HG03139 (cell line): Measurements from ENCODE around the gene RPP25L.

Source experiments
- ATAC-seq: cut with Tn5 transposase; IDR thresholded peaks from one replicate; pipeline ENCODE4 v1.9.1; 2021; ENCODE audit not compliant: unreplicated experiment

RPP25L gene

DNA sequence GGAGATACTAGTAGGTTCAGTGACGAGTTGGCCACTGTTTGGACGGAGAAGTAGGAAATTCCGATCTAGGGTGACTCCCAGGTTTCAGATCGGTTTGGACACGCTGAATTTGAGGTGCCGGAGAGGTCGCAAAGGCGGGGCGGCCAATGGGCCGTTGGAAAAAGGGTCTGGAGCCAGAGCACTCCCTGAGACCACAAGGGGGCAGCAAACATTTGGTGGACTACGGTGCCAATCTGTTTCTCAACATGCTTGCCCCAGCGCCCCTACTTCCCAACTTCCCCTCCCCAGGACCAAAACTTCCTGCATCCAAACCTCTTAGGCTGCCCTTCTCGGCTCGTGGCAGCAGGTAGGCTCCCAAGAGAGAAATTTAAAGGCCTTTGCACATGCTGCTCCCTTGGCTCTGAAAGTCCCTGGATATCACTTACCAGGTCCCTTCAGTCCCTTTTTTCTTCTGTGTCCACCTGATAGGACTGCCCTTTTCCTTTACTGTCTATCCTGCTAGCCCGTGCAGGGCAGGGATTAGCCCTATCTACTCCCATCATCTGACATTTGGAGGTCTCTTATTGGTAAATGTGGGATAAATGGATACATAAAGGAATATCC, 992 bp upstream of the RPP25L start:
- ATAC-seq: no peak

DNA sequence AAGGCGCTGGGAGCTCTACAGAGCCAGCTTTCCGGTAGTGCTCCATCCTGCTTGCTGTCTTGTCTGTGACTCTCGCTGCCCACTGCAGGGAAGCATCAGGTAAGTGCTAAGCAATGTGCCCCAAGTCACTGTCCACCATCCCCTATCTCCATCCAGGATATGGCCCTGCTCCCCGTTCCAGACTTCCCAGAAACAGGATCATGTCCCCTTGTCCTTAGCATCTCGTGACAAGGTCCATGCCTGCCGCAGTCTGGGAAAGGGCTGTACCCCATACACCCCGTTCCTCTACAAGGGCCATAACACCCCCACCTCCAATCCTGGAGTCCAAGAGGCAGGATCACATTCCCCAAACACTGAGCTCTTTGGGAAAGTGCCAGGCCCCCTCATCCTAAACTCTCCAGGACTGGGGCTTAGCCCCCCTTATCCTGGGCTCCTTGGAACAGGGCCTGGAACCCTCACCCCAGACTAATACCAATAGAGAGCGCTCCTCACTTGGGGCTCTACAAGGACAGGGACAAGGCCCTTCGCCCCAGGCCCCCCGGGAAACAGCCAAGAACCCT, 566 bp downstream of the RPP25L start:
- ATAC-seq: no peak

GRCh38 chr9:34610434-34611206, 1.3 kb downstream of the RPP25L start:
- no peak for ATAC-seq

- no peak for ATAC-seq
Measured at GRCh38 chr9:34607331-34607730, 4.6 kb downstream of the RPP25L start.

DNA sequence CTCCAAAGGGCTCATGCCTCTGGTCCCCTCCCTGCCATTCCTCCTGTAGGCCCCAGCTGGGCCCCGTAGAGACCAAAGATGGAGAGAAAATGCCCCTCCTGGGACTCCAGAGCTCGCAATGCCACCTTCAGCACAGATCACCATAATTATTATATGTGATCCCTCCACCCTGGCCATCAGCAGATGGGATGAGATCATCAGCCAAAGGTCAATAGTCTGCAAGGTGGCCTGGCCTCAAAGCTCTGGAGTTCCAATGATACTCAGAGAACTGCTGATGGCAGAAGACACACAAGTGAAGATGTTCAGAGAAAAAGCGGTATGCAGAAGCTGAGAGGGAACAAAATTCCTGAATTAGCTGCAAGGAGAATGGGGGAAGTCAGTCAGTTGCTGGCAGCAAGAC, 5.0 kb downstream of the RPP25L start:
- ATAC-seq: no peak

DNA sequence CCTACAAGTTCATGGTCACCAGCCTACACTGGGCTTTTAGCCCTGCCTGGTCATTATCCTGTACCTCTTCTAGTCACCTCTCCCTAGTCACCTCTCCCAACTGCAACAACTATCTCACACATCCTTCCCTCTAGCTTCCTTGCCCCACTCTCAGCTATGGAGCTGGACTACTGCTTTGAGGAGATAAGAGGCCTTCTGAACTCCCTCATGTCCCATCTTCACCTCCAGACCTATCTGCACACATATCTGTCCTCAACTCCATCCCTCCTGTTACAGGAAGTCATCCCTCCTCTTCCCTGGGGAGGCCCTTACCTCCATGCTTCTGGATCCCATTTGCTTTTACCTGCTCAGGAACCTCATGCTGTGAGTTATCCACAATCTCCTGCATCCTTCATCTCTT, 5.7 kb downstream of the RPP25L start:
- ATAC-seq: no peak

GRCh38 chr9:34603610-34604231, 8.2 kb downstream of the RPP25L start:
- no peak for ATAC-seq

DNA sequence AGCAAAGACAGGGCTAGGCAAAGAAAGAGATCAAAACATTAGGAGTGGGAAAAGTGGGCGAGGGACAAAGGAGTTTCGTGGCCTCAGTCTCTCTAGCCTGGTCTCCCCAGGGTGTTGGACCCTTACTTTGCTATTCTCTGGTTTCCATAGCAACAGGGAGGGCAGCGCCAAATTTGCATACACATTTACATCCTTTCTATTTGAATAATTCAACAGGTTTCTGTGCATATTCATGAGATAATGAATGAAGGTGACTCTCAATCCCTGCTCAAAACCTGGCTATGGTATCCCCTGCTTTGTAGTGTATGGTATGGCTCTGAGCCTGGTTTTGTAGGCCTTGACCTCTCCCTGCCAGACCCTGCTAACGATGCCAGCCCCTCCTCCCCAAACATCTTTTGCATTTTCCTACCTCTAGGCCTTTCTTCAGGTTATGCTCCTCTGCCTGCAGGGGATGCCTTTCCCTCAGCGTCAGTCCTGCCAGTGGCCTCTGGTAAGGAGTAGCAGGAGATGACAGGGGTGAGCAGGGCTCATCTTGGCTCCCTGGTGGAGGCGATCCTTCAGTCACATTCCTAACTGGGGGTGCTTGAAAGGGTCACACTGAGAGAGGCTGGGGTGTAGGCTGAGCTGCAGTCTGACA, 9.8 kb downstream of the RPP25L start:
- ATAC-seq: no peak

DNA sequence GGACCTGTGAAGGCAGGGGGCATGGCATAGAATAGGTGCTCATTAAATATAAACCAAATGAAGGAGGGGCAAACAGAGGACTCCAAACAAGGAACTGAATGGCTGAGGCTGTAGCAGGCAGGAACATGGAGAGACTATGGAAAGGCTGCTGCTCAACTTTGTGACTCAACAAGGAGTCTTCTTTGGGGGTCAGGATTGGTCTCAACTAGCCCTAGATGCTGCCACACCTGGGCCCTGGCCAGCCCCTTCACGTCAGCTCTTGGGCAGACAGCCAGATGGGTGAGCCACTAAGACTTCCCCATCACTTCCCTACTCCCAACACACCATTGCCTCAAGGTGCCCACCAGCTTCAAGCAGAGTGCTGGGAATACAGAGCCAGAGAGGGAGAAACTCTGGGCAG, 11.0 kb downstream of the RPP25L start:
- ATAC-seq: no peak

DNA sequence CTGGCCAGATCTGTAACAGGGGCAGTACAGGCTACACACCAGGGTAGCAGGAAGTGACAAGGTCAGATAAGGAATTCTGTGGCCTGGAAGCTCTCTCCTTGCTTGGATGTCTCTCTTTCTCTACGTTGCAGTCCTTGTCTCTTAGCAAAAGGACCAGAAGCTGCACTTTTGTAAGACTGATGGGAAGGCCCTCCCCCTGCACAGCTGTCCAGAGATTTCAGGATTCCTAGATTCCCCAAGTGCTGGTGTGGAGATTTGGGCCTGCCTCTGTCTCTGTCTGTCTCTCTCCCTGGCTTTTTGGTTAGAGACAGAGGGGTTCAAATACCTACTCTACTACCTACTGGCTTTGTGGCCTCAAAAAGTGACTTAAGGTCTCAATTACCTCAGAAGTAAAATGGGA, 12.4 kb downstream of the RPP25L start:
- no peak for ATAC-seq

- ATAC-seq: no peak
Measured at GRCh38 chr9:34594177-34594576, 17.7 kb downstream of the RPP25L start.

- ATAC-seq: no peak
Measured at GRCh38 chr9:34592895-34593601, 18.8 kb downstream of the RPP25L start.

DNA sequence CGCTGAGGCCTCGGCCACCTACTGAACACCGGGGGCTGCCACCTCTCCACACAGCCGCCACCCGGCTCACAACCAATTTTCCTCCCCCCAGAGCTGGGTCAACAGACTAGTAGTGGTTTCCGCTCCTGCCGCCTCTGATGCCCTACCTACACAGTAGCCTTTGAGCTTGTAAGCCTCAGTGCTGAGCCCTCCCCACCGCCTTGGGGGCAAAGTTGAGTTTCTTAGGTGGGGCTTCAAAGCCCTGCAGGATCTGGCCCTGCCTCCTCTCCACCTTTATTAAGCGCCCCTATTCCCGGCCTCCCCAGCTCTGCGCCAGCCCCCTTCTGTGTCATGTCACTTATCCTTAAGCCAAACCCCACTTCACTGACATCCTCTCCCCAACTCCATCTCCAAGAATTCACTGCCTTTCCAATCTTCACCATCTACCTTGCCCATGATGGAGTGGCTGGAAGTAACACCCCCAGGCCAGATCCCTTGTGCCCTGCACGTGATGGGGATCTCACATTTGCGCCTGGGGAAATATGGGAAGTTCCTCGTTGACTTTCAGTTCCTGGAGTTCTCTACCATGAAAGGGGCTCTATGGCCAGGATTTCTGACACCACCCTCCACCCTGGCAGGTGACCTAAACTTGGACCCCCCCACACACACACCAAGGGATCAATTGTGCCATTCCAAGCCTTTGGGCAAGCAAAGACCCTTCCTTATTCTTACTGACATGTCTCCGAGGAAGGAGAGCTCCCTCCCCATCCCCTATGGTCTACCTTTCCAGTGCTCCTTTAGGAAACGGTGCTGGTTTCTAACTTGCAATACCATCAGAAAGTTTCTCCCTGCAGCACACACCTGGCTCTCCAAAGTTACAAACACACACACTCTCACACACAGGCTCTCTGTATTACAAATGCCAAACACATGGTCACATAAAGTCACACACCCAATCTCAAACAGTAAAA, 19.7 kb downstream of the RPP25L start:
- no peak for ATAC-seq

GRCh38 chr9:34591248-34591916, 20.5 kb downstream of the RPP25L start:
- ATAC-seq: no peak

- no peak for ATAC-seq
Measured at GRCh38 chr9:34590381-34591247, 21.3 kb downstream of the RPP25L start.

DNA sequence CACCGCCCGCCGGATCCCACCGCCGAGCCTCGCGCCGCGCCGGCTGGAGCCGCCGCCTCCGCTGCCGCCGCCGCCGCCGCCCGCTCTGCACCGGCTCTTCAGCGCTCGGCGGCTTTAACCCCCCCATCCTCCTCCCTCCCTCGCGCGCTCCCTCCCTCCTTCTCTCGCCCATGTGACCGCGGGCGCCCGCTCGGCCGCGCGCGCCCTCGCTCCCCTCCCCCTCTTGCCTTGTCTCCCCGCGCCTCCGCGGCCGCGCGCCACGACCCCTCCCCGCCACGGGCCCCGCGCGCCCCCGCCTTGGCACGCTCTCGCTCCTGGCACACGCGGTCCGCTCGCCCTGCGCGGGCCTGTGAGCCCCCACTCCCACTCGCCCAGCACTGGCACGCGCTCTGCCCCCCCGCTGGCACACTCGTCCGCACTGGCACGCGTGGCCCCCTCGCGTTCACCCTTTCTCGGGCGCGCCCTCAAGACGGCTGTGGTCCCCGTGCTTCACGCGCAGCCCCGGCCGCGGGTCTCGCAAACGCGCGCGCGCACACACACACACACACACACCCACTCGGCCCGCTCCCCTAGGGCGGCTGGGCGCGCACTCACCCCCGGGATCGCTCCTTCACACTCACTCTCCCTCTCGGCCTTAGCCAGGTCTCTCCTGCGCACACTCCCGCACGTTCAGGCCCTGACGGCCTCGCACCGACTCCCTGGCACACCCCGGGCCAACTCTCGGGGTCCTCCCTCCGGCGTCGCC, 22.1 kb downstream of the RPP25L start, which contains the start of gene CNTFR:
Gene CNTFR (minus strand): TSS at position 89 of the 745 bp plus-strand sequence. CDS start 20,743 bp downstream, outside the sequence.
- no peak for ATAC-seq
